Measurements from ENCODE around the gene THBS1.

The THBS1 gene

GRCh38 chr15:39580485-39581241, at the start of gene THBS1:
Gene THBS1 (plus strand): TSS chr15:39581079. CDS start chr15:39581858, 779 bp downstream.
- peak in 1 of 2 donors; percentile 42 for DNase-seq (ENCODE audit: low read depth in 2 of 2)

DNA sequence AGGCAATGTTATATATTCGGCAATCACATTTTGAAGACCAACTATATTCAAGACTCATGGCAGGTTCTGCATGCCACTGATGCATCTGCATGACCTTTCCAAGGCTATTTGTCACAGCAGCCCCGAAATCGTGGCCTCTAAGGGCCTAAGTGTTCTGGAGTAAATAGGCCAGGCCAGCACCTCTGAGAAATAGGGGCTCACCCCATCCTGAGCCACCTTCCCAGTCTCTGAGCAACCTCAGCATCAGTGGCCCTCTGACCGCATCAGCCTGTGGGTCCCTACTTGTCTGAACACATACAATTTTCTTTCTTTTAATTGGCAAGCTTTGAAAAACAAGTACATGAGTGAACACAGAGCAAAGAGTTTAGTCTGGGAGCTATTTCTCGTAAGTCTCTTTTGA, 45.9 kb upstream of the THBS1 start:
- DNase-seq (ENCODE audit: low read depth in 2 of 2): no peak

DNA sequence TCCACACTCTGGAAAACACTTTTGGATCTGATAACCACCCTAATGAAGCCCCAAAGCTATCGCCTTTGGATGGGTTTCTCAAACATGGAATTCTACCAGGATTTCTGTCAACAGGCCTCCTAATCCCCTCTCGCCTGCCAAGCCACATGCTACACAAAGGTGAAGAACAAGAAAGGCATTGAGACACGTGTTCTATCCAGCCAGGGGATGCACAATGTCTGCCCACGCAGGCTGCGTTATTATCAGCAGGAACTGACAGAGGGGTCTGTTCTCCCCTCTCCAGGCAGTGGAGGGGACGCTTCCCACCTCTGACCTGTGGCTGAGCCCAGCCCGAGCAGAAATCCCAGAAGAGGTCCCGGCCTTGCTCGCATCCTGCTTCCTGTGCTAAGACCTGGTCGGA, 45.4 kb upstream of the THBS1 start:
- DNase-seq (ENCODE audit: low read depth in 2 of 2): no peak

GRCh38 chr15:39538936-39539335, 41.9 kb upstream of the THBS1 start:
- no peak for DNase-seq (ENCODE audit: low read depth in 2 of 2)

GRCh38 chr15:39539466-39539865, 41.4 kb upstream of the THBS1 start:
- DNase-seq (ENCODE audit: low read depth in 2 of 2): no peak

DNA sequence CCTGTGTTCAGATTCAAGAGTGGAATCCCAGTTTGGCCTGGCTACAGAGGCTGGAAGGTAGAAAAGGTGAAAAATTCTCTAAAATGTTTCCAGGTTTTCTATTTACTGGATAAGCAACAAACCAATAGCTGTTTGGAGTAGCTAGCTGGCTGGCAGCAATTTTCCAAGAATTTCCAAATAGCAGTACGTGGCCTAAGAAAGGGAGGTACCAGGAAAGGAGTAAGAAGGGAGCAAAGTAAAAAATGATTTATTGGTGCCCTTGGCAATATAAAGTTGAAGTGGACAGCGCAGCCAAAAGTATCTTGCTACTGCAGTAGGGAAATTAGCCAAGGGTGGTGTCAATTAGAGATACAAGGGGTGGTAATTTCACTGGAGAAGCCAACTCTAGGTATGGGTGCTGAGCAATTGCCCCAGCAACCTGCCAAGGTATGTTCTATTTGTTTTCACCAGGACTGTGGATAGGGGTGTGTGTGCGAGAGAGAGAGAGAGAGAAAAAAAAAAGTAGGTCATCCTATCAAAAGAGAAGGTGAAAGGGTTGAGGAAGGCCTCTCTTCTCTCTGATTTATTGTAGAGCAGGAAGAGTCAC, 40.8 kb upstream of the THBS1 start:
- DNase-seq (ENCODE audit: low read depth in 2 of 2): no peak

- no peak for DNase-seq (ENCODE audit: low read depth in 2 of 2)
These were observed 38.4 kb upstream of the THBS1 start for GRCh38 chr15:39542385-39543065.

DNA sequence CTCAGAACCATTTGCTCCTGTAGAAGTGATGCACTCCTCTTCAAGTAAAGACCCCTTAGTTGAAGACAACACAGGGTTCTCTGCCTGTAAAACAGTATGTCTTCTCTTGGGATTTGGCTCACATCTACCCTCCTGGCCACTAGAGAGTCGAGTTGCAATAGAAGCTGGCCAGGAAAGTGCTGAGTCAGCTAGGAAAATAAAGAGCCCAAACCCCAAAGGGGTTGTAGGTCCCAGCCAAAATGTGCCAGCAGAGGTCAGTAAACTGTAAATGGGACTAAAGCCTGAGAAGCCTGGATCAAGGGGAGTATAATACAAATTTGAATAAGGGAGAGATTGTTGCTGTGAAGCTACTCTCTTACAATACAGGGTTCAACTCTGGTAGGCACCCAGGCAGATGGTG, 37.2 kb upstream of the THBS1 start:
- DNase-seq (ENCODE audit: low read depth in 2 of 2): no peak

DNA sequence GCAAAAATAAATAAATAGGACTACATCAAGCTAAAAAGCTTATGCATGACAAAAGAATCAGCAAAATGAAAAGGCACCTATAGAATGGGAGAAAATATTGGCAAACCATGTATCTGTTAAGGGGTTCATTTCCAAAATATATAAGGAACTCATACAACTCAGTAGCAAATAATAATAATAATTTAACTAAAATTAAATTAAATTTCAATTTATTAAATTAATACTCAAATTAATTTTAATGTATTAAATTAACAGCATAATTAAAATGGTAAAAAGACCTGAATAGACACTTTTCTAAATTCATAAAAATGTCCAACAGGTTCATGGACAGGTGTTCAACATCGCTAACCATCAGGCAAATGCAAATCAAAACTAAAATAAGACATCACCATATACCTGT, 34.0 kb upstream of the THBS1 start:
- no peak for DNase-seq (ENCODE audit: low read depth in 2 of 2)

DNA sequence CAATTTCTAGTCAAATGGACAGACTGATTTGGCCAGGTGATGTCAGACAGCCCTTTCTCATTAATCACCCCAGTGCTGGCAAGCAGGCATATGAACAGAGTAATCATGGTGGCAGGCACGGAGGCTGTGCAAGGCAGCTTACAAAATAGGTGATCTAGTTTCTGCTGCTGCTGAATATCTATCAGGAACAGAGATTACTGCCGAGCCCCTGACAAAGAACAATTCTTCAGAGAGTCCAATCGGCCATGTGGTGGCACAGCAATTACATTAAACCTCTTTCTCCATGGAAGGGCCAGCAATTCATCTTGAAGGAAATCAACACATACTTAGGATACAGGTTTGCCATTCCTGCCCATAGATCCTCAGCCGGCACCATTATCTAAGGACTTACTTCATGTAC, 32.3 kb upstream of the THBS1 start:
- DNase-seq (ENCODE audit: low read depth in 2 of 2): no peak

GRCh38 chr15:39549912-39550311, 31.0 kb upstream of the THBS1 start:
- no peak for DNase-seq (ENCODE audit: low read depth in 2 of 2)

- DNase-seq (ENCODE audit: low read depth in 2 of 2): no peak
These were observed 29.4 kb upstream of the THBS1 start for GRCh38 chr15:39551476-39551875.

DNA sequence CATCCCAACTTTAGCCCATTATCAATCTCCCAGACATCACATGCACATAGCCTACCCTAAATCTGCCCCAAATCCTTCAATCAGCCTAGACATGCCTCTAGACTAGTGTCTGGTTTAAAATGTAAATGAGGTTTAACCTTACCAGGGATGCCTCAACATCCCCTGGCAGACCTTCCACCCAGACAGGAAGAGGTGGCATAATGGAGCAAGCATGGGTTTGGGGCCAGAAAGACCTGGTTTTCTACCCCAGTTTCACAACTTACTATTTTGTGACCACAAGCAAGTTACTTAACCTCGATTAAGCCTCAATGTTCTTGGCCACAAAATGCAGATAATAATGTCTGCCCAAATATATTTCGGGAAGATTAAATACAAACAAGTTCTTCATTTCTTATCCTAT, 28.3 kb upstream of the THBS1 start:
- no peak for DNase-seq (ENCODE audit: low read depth in 2 of 2)

DNA sequence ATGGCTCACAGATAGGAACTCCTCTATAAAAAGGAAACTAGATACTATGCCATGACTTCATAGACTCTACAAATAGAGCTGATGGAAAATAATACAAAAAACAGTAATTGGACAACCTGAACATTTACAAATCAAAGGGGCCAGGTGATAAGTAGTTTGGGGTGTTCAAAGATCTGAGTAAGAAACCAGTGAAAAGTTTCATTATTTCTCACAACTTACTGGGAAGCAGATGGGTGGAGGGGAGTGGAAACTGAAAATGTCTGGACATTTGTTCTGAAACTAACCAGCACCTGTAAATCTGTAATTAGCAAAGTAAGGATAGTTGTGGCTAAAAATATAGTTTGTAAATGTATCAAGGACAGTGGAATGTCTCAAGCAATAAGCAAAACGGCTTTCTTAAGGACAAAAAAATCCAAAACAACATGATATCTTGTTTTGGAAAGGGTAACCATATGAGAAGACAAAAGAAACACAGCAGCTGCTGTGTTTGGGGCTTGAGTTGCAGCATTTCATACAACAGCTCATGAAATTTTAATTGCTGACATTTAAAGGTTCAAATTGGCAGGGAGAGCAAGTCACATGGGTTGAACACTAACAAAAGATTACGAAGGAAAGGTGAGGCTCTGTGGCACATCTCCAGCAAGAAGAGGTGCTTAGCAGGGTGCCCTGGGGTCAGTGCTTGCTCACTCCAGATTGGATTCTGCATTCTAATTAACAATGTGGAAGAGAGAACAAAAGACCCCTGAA, 26.8 kb upstream of the THBS1 start:
- DNase-seq (ENCODE audit: low read depth in 2 of 2): no peak

- no peak for DNase-seq (ENCODE audit: low read depth in 2 of 2)
These were observed 26.0 kb upstream of the THBS1 start for GRCh38 chr15:39554746-39555387.

DNA sequence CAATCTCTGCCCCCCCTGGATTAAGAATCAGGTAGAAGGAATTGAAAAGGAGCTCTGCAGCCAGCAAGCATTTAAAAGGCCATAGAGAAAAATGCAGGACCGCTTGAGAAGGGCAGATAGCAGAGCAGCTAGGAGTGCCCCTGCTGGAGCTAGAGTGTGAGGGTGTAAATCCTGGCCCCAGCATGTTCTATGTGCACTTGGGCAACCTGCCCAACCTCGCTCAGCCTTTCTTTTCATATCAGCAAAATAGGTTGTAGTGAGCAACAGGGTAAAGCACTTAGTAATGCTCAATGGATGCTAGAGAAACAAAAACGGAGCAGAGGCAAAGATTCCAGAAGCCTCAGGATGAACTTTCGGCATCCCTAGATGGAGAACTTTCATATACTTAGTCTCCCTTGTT, 25.0 kb upstream of the THBS1 start:
- no peak for DNase-seq (ENCODE audit: low read depth in 2 of 2)

DNA sequence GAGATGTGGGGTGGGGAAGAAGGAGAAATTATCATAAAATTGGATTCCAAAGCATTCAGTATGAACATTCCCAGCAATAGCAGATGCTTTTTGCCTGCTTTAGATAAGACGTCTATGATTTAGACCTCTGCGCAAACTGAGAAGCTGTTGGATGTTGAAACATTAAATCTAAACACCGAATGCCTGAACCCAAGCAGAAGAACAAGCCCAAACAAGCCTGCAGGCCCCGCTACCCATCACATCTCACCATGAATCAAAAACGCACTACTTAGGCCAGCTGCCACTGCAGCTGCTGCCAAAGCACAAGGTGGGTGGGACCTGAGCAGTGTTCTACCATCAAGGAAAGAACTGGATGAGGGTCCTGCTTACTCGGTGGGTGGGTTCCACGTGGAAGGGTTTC, 24.4 kb upstream of the THBS1 start:
- no peak for DNase-seq (ENCODE audit: low read depth in 2 of 2)

DNA sequence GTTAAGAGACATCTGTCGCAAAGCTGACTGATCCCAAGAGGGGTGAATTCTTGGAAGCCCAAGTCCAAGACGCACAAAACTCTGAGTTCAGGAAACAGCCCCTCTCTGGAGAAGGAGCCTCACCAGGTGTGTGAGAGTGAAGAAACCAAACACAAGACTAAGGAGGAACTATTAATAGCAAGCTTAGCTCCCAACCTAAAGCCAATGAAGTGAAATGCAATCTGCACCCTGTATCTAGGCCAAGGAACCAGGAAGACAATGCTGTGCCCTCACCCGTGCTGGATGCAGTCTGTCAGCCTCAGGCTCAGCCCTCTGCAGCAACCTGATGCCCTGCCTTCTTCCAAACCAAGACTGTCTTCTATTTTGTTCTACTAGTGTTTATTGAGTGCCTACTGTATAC, 22.5 kb upstream of the THBS1 start:
- DNase-seq (ENCODE audit: low read depth in 2 of 2): no peak

DNA sequence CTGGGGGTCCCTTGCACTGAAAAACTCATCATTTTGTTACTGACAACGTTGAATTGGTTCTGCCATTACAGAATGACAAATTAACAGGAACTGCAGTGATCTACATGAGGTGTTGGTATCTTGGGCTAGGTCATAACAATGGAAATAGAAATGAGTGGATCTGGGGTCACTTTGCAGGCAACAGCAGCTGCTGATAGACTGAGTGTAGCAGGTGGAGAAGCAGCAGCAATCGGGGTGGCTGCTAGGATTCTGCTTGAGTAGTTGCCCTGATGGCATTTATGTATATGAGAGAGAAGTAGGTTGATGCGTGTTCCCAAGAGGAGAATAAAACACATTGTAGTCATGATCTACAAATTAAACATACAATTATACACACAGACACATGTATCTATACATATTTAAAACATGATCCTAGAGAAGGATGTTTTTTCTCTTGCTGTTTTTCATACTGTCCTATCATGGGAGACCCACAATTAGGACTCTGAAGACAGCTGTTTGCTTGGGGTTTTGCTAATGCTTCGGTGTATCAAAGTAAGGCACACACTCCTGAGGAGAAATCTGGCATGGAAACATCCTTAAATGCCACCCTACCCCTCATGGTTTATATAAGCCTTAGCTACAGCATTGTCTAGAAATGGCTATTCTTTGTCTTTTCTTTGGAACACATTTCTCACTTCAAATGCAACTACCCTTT, 15.8 kb upstream of the THBS1 start:
- no peak for DNase-seq (ENCODE audit: low read depth in 2 of 2)

GRCh38 chr15:39565851-39566250, 15.0 kb upstream of the THBS1 start:
- DNase-seq (ENCODE audit: low read depth in 2 of 2): no peak

GRCh38 chr15:39573287-39573686, 7.6 kb upstream of the THBS1 start:
- DNase-seq (ENCODE audit: low read depth in 2 of 2): no peak

Data from activated CD4-positive, alpha-beta T cell treated with anti-CD3 and anti-CD28 coated beads for 24 hours (primary cell).